Limb (tissue), 2 donors: ENCODE data around the gene PRORP.
"Not testable (repeated sequence)": the region's sequence is repeated elsewhere in the genome, so short reads cannot be mapped to it uniquely, and the experiment has no call there.

ENCODE experiments used
- DNase-seq, 2 donors: peaks; one replicate each; pipeline ENCODE4 v3.0.0-alpha.2; 2016; ENCODE audit errors: extremely low spot score in 2 of 2

The PRORP gene

GRCh38 chr14:35134329-35135123, 12.2 kb downstream of the PRORP start:
- DNase-seq: no peak

GRCh38 chr14:35138585-35138984, 16.2 kb downstream of the PRORP start:
- DNase-seq: no peak

- DNase-seq: no peak
Observed at GRCh38 chr14:35140718-35141581, 18.6 kb downstream of the PRORP start.

- DNase-seq: no peak
Observed at GRCh38 chr14:35144029-35144428, 21.7 kb downstream of the PRORP start.

DNA sequence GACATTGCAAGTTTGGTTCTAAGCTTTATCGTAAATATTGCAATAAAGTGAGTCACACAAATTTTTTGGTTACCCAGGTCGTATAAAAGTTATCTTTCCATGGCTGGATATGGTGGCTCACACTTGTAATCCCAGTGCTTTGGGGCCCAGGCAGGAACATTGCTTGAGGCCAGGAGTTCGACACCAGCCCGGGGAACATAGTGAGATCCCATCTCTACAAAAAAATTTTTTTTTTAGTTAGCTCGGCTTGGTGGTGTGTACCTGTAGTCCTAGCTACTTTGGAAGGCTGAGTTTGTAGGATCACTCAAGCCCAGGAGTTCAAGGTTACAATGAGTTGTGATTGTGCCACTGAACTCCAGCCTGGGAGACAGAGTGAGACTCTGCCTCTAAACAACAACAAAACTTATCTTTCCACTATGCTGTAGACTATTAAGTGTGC, 24.4 kb downstream of the PRORP start:
- DNase-seq: no peak

DNA sequence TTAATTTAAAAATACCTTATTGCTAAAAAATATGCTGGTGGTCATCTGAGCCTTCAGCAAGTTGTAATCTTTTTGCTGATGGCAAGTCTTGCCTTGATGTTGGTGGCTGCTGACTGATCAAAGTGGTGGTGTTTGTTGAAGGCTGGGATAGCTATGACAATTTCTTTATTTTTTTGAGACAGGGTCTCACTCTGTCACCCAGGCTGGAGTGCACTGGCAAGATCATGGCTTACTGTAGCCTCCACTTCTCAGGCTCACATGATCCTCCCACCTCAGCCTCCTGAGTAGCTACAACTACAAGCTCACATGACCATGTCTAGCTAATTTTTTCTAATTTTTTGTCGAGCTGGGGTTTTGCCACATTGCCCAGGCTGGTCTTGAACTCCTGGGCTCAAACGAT, 24.8 kb downstream of the PRORP start:
- no peak for DNase-seq

- DNase-seq: no peak
Observed at GRCh38 chr14:35147711-35148110, 25.4 kb downstream of the PRORP start.

DNA sequence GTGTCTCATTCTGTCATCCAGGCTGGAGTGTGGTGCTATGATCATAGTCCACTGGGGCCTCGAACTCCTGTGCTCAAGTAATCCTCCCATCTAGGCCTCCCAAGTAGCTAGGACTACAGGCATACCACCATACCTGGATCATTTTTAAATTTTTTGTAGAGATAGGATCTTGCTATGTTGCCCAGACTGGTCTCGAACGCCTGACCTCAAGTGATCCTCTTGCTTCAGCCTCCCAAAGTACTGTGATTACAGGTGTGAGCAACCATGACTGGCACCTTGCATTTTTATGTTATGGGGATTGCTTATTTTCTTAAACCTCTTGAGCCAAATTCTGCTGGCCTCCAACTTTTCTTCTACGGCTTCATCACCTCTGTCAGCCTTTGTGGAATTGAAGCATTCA, 26.9 kb downstream of the PRORP start:
- no peak for DNase-seq

DNA sequence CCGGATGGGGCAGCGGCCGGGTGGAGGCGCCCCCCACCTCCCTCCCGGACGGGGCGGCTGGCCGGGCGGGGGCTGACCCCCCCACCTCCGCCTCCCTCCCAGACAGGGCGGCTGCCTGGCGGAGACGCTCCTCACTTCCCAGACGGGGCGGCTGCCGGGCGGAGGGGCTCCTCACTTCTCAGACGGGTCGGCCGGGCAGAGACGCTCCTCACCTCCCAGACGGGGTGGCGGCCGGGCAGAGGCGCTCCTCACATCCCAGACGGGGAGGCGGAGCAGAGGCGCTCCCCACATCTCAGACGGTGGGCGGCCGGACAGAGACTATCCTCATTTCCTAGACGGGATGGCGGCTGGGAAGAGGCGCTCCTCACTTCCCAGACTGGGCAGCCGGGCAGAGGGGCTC, 30.2 kb downstream of the PRORP start:
- DNase-seq: not testable (repeated sequence)

GRCh38 chr14:35154016-35154415, 31.7 kb downstream of the PRORP start:
- no peak for DNase-seq

DNA sequence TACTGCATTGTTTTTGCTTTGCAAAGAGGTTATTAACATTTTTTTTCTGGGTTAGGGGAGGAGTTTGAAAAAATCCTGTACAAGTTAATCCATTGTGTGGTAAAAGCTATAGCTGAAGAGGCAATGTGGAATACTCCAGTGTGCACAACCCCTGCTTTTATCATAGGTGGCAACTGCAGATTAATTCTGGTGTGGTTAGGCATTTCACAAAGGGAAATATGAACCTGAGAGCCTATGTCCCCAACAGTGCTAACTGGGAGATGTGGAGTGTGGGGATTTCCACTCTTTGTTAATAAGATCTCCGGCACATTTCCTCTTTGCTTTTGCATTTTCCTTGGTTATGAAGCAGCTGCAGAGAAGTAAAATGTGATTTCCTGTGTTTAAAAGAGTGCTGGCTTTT, 33.6 kb downstream of the PRORP start:
- DNase-seq: no peak

GRCh38 chr14:35158491-35158890, 36.1 kb downstream of the PRORP start:
- no peak for DNase-seq

DNA sequence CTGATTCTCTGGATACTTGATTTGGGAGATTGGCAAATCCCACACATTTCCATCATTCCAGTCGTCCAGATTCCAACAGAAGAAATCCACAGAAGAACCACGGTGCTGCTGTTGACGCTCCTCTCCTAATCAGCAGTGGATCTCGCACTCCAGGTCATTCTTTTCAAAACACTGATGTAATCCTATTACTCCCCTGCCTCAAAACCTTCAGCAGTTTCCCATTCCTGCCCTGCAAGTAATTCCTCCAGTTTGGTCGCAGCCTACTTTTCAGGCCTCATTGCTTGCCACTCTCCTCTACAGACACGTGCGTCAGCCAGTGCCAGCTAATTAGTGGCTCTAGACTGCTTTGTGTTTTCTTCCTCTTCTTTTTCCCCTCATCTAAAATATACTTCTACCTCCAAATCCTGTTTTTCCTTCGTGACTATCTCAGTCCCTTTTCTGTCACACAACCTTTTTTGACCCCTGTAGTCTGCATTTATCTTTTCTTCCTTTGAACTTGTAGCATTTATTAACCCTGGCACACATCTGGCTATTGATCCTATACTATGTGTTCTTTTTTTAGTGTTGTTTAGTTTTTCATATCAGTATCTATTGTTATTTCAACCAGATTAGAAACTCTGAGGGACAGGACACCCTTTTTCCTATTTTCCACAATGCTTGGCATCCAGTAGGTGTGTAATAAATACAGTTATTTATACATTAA, 36.8 kb downstream of the PRORP start:
- DNase-seq: no peak

DNA sequence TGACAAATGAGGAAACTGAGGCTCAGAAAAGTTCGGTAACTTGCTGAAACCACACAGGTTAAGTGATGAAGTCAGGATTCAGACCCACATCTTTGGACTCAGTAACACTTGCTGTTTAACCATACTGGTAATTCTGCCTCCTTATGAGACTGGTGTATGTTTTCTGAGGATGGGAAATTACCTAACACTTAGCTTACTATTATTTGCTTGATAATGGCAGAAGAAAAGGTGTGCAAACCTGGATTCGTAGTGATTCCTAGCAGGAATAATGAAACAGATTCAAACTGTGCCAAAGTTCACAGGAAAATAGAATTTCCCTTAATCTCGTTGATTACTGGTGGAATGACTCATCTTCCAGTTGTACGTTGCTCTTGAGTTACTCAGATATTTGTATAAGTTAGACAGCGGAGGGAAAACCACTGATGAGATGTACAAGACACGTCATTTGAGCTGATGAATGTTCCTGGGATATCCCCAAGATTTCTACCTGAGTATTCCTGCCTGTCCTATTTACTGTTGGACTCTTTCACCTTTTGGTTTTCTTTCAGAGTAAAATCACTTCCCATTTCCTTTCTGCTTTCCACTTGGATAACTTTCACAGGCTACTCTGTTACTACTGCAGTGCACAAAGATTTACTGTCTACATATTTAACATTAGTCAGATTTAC, 37.5 kb downstream of the PRORP start:
- DNase-seq: no peak

DNA sequence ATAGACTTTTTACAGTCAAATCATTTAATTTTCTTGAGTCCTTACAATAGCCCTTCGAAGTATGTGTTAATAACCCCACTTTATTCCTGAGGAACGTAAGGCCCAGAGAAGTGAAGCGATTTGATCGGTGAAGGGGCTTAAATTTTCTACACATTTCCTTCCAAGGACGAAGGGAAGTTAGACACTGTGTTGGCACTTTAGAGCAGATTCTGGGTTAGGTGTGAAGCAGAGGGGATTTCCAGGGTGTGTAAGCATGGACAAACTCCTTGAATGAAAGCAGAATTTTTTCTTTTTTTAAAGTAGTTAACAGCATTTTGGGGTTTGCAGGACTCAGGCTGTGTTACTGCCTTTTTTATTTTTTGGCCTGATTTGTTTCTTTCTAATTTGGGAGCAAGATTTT, 38.9 kb downstream of the PRORP start:
- no peak for DNase-seq

DNA sequence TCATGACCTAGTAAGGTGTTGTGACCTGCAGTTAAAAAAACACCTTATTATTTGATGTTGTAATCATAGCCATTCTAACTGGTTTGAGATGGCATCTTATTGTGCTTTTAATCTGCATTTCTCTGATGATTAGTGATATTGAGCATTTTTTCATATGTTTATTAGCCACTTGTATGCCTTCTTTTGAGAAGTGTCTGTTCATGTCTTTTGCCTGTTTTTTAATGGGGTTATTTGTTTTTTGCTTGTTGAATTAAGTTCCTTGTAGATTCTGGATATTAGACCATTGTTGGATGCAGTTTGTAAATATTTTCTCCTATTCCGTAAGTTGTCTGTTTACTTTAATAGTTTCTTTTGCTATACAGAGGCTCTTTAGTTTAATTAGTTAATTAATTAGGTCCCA, 41.0 kb downstream of the PRORP start:
- DNase-seq: no peak

- no peak for DNase-seq
Observed at GRCh38 chr14:35164849-35165248, 42.5 kb downstream of the PRORP start.

- DNase-seq: no peak
Observed at GRCh38 chr14:35167496-35167895, 45.1 kb downstream of the PRORP start.
